HG02970 (cell line): Measurements from ENCODE around the gene SLC22A5.
"Not testable (repeated sequence)": the region's sequence is repeated elsewhere in the genome, so short reads cannot be mapped to it uniquely, and the experiment has no call there.

ENCODE experiments used
- ATAC-seq: cut with Tn5 transposase; IDR thresholded peaks from one replicate; pipeline ENCODE4 v1.9.1; 2021; ENCODE audit warnings: mild to moderate bottlenecking, moderate library complexity, moderate number of reproducible peaks; ENCODE audit not compliant: unreplicated experiment, low FRiP score

SLC22A5 gene

DNA sequence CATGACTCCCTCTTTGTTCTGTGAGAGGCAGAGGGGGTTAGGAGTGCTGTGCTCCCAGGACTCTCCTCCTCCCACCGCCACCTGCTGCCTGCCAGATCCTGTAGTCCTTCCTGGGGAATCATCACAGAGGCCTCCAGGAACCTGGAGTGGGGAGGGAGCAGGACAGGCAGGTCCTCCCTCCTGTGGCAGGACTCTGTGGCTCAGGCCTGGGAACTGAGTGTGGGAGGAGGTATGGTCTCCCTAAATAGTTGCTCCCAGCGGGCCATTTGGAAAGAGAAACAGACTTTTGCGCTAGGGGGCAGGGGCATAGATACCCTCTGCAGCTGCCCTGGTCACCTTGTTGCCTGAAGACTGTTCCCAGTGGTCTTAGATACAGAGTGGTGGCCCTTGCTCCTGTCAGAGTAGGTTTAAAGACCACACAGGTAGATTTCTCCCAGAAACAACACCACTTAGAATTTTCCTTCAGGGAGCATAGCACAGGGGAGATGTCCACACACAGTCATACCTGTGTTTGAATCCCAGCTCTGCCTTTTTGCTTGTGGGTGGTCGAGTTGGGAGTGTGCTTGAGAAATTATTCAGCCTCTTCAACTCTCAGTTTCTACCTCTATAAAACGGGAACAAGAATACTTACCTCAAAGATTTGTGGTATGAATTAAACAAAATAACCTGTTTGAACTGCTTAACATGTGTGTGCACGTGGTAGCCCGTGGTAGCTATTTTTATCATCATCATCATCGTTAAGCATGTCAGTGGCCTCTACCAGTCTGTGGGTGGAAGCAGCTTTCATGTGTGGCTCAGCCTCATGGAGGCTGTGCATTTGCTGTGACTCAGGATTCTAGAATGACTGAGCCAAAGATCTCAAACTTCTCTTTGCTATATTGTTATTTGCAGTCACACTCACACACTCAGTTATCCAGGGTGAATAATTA lies 55.8 kb downstream of the SLC22A5 start:
- no peak for ATAC-seq

GRCh38 chr5:132425975-132426524 lies 56.5 kb downstream of the SLC22A5 start:
- ATAC-seq = no peak

GRCh38 chr5:132426525-132427138 lies 57.1 kb downstream of the SLC22A5 start:
- no peak for ATAC-seq

- ATAC-seq = no peak
Observed at GRCh38 chr5:132427281-132428146, 58.0 kb downstream of the SLC22A5 start.

GRCh38 chr5:132428147-132428482 lies 58.6 kb downstream of the SLC22A5 start:
- ATAC-seq = no peak

DNA sequence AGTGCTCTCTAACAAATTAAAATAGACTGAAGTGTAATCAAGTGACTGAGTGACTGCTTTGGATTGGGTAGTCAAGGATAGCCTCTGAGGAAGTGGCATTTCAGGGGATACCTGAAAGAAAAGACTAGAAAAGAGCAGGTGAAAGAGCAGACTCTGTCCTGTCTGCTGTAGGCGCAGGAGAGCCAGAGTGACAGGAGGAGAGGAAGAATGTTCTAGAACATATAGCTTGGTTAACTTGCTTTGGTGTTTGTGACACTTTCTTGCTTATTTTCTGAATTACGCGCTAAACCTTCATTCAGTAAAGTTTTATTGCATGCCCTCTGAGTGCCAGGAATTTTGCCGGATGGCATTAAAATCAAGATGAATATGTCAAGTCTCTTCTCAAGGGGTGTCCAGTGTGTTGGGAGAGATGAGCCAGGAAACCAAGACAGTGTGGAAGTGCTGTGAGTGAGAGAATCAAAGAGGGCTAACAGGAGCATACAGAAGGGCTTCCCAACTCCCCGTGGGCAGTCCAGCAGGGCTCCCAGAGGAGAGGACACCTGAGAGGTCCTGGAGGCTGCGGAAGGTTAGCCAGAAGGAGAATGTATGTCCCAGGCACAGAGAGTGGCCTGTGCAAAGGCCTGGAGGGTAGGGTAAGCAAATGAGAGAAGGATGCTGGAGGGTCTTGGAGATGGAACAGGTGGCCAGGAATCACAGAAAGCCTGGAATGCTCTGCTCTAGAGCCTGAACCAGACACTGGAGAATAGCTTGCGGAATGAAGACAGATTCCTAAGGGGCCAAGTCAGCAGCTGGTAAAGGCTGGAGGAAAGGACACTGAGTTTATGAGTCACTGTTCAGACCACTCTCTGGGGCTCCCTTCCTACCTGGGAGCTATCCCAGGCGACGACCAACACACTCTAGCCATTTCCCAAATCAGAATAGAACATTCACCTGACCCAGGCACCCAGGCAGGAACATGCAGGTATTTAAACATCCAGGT lies 59.3 kb downstream of the SLC22A5 start:
- ATAC-seq = no peak

DNA sequence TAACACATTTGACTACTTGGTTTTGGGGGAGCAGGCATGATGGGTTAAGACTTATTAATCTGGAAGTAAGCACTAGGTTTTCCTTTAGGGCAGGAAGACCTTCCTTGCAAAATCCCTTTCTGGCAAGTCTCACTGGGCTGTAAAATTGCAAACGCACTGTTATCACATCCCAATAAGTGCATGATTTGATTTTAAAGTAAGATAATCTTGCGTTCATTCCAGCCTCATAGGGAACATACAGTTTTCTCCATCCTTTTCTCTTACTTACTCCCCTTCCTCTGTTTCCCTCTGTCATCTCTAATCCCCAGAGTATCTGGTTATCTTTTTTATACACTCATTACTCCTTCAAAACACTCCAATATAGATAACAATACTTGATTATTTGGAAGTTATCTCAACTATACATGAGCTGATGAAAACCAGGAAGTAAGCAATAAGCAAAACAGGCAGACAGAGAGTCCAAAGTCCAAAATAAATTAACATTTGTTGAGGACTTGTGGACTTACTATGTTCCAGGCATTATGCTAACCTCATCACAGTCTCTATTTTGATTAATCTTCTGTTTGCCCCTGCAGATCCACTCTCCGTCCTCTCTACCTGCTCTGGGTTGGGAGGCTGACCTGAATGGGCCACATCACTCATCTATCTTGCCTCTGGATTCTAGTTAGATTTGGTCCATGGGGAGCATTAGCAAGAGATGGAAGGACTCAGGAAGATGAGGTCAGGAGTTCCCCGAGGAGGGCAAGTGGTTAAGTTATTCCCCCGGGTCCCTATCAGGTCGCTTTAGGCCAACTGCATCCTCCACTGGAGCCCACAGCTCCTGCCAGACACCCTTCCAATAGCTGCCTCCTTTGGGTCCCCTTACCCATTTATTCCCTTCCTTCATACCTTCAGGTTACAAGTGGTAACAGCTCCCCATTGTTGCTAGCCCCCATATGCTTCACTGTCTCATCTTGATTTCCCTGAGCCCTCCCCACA lies 60.2 kb downstream of the SLC22A5 start:
- no peak for ATAC-seq

DNA sequence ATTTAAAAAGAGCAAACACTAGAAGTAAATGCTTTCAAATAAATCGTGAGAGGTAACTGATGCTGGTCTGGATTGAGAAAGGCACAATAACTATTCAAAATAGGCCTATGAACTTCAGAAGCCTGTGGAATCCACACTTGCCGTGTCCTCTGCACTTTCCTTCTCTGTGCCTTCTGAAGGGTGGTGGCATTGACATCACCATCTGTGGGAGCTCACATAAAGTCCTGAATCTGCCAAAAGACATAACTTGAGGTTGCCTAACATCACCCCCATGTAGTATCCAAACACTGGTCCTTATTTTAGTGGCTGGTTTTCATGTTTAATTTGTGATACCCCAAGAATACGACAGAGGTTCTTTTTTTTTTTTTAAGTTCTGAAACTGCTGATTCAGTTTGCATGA lies 61.2 kb downstream of the SLC22A5 start:
- ATAC-seq = no peak

GRCh38 chr5:132431632-132432031 lies 62.1 kb downstream of the SLC22A5 start:
- ATAC-seq = no peak

- ATAC-seq = no peak
Observed at GRCh38 chr5:132433141-132433540, 63.6 kb downstream of the SLC22A5 start.

- no peak for ATAC-seq
Observed at GRCh38 chr5:132434416-132435286, 65.1 kb downstream of the SLC22A5 start.

GRCh38 chr5:132435447-132435846 lies 65.9 kb downstream of the SLC22A5 start:
- ATAC-seq = no peak

- no peak for ATAC-seq
Observed at GRCh38 chr5:132435886-132436285, 66.4 kb downstream of the SLC22A5 start.

DNA sequence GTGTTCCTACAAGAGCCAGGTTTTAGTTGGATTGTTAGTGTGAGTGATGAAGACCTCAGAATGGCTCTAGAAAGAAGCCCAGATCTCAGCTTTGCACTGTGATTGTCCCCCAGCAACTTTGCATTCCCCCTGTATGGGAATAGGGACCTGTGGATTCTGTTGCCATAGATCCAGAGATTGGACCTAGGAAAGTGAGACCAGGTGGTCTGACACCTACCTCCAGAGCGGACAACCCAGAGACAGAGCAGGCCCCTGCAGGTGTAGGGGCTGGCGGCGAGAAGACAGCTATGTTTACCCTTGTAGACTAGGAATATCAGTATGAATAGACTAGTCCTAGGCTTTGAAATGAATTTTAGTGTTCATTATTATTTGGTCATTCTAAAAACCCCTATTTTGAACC lies 67.4 kb downstream of the SLC22A5 start:
- ATAC-seq = no peak

GRCh38 chr5:132437604-132438266 lies 68.2 kb downstream of the SLC22A5 start:
- no peak for ATAC-seq

DNA sequence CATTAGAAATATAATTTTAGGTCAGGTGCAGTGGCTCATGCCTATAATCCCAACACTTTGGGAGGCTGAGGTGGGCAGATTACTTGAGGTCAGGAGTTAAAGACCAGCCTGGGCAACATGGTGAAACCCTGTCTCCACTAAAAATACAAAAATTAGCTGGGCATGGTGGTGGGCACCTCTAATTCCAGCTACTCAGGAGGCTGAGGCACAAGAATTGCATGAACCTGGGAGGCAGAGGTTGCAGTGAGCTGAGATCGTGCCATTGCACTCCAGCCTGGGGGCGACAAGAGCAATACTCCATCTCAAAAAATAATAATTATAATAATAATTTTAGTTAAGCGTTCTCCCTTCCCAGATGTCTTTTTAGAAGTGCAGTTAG lies 68.7 kb downstream of the SLC22A5 start:
- ATAC-seq = not testable (repeated sequence)

DNA sequence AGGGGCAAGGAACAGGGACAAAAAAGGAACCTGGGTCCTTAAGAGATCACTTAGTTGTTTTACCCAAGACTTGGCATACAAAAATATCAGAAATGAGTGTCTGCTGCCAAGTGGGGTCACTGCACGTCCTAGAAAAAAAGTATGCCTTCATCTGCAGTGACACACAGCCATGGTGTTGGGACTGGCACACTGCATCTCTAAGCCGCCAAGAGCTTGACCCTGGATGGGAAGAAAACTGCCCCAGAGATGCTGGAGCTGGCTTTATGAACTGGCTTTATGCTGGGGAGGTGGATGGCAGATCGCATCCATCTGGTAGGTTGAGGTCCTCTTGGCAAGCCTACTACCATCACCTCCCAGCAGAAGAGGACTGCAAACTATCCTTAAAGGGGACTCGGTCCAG lies 69.4 kb downstream of the SLC22A5 start:
- ATAC-seq = no peak
